Left cardiac atrium (tissue), 4 donors: Measurements from ENCODE around the gene CCDC197. TPM values are rescaled to one million over a fixed set of nuclear protein-coding genes. Genes with fewer than 3 reads are reported as not detected.

Source experiments
- ATAC-seq, 2 donors: fragments of 200-7000 bp; cut with Tn5 transposase; one replicate each; pipeline ENCODE4 v1.9.1; 2020; ENCODE audit warnings: mild to moderate bottlenecking in 2 of 2, moderate library complexity in 2 of 2
- DNase-seq: peaks from one replicate; pipeline ENCODE4 v3.0.0-alpha.2; 2020
- intact Hi-C, 2 donors: fragments of 100-400 bp; cut with DNase I; formaldehyde crosslinking; loops; one replicate each; pipeline versions ENCODE4 v1.14.1 to v1.15.1; 2022 to 2023
- total RNA-seq, 2 donors: library from RNA; stranded (reverse); fragmentation: NEBNext Ultra II Directional; extraction: Animal tissue kit (Norgen Biotek cat#: 25700); gene quantifications; one replicate each; pipeline ENCODE4 v1.2.1, GENCODE V29; 2021
- donor health status: DM: no; HTN: yes; CAD: no.
- donor health status: DM: no; HTN: yes; CAD: no; lungs with severe emphysema.
- donor health status: DM: yes; HTN: yes; CAD: no.
- donor health status: Dilated cardiomyopathy.

The CCDC197 gene
- total RNA-seq, 2 donors from 2014 or later: not detected

DNA sequence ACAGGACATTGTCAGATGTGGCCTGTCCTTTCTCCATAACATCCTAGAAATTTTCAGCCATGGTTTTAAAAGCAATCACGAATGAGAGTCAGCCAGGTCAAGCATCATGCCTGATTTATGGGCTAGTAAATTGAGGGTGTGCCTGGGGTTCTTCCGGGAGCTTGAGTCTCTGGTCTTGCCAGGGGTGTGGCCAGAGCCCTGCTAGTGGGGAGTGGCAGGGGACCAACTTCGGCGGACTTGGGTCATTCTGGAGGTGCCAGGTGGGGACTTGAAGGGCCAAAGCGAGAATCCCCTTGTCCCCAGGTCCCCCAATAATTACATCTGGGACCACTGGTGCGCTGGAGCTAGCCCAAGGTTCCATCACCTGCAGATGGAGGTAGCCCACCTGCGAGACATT lies 34.8 kb downstream of the CCDC197 start:
- no peak for ATAC-seq
- no peak for DNase-seq
- intact Hi-C loops: no loop called here

DNA sequence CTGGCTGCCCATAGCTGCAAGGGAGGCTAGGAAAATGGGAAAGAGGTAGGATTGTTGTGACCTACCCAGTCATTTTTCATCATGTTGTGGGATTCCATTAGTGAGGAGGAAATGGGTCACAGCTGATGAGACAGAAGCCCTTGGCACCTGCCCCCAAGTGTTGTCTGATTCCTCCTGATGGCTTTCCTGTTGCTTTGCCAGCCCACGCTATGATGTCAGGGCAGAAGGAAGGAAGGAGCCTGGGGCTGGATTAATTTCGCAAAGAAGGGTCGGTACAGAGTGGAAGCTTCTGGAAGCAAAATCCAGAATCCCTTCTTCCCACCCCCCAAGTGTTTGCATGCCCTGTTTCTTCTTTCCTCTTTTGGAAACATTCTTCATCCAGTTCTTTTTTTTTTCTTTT lies 37.8 kb downstream of the CCDC197 start:
- no peak for DNase-seq
- ATAC-seq: no peak
- intact Hi-C loops: loop anchor here in 1 of 2 donors (5.0 kb wide), 1 partner anchor 102 kb away; no protein-coding TSS in a partner anchor

DNA sequence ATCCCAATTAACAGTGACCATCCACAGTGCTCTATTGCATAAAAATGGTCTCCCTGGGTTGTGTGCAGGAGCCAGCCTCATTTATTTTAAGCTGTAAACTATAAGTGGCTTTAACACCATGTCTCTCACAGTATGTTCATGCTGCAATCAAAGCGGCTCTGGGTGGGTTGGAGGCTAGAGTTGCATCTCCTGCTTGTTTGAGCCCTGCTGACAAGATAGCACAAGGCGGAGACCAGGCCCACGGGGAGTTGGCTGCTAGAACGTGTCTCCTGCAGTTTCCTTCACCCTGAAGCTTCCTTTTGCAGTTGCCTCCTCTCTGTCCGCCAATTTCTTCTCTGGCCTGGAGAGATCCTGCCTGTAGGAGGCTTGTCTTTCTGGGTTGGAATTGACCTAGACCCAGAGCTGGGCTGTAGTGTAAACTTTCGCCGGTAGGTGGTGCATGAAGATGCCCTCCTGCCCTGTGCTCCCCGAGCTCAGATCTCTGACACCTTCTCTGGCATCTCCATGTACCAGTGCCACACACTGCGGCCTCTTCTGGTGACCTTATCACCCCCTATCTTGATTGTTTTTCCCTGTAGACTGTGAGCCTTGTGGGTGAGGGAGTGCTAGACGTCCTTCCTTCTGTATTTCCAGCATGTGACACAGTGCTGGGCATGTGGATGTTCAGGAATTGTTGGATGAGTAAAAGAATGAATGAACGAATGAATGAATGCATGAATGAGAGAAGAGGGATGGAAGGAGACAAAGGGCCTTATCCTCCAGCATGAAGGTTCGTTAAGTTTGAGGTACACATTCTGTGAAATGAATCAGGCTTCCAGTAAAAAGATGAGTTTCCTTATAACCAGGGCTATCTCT lies 39.4 kb downstream of the CCDC197 start:
- ATAC-seq (peak; percentile 90 to 92), DNase-seq (peak; percentile 73)
- intact Hi-C loops: loop anchor here (1.0 to 5.0 kb wide), 3 partner anchors 100 to 144 kb away; no protein-coding TSS in a partner anchor

DNA sequence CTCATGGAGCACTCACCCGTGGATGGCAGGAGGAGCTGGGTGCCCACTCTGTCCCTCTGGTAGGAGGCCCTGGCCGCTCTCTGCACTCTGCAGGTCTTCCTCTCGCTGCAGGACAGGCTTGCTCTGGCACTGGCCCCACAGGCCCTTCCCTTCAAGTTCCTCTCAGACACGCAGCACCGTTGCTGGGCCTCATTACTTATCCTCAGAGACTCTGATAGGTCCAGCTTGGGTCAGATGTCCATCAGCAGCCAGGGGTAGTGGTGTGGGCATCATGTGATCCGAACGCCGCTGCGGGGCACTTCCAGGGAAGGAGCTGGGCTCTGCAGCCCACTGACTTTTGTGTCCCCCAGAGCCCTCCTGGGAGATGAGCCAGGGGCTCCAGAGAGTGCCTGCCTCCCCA lies 40.9 kb downstream of the CCDC197 start:
- intact Hi-C loops: loop anchor here (2.0 to 5.0 kb wide), 2 partner anchors 99 to 143 kb away; no protein-coding TSS in a partner anchor
- no peak for DNase-seq

DNA sequence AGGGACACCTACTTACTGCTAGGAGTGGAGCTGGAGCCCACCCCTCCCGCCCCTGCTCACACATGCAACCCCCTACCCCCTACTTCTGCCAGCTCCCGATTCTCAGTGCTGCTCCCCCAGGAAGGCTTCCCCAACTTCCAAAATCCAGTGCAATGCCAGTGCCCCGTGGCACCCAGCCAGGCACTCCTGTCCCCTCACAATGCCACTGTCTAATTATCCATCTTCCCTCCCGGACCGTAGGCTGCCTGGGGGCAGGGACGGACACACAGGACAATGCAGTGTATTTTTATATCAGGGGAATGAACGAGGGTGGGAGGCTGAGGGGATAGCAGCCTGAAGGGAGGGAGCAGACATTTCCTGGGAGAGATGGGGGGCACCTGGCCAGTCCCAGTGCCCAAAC lies 41.4 kb downstream of the CCDC197 start:
- DNase-seq (no peak), ATAC-seq (no peak)
- intact Hi-C loops: loop anchor here in 1 of 2 donors (5.0 kb wide), 1 partner anchor 99 kb away; no protein-coding TSS in a partner anchor

More for the DNA sequence above, 40.9 kb downstream of the CCDC197 start:
- ATAC-seq: no peak

DNA sequence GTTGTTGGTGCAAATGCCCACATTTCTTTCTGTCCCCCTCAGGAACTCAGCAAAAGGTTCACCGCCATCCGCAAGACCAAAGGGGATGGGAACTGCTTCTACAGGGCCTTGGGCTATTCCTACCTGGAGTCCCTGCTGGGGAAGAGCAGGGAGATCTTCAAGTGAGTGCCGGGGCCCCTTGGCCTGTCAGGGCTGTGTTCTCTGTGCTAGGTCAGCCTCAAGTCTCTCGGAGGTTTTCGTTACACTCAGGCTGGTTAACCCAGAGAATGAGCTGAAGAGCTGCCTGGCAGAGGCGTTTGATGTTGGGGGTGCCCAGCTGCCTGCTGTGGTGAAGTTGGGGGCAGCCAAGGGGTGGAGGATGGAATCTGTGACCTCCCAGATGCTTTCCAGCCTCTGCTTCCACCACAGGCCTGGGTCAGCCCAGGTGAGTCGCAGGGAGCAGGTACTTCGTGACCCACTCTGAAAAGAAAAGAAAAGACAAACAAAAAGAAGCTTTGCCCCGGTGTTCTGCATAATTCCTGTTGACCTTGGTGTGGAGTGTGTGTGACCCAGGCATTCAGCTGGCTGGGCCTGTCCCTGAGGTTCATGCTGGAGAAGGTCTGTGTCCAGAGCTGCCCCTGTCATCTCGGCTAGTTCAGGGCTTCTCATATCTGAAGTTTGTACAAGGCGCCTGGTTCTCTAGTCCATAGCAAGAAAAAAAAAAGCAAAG lies 42.0 kb downstream of the CCDC197 start:
- no peak for ATAC-seq
- intact Hi-C loops: loop anchor here in 1 of 2 donors (5.0 kb wide), 1 partner anchor 98 kb away; no protein-coding TSS in a partner anchor
- no peak for DNase-seq

DNA sequence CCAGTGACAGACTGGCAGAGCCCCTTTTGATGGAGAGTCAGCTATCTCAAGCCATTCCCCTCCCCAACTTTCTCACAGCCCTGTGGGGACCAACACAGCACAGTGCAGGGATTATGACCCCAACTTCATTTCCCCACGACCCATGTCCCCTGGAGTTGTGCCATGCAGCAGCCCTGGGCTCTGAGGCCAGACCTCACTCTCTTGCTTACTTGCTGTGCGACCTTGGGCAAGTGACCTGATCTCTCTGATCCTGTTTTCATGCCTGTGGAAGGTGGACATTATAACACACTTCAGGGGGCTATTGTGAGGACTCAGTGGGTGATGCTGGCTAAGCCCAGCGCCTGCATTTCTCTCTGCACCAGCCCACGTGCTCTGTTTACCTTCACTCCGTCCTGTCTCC lies 43.1 kb downstream of the CCDC197 start:
- intact Hi-C loops: no loop called here

DNA sequence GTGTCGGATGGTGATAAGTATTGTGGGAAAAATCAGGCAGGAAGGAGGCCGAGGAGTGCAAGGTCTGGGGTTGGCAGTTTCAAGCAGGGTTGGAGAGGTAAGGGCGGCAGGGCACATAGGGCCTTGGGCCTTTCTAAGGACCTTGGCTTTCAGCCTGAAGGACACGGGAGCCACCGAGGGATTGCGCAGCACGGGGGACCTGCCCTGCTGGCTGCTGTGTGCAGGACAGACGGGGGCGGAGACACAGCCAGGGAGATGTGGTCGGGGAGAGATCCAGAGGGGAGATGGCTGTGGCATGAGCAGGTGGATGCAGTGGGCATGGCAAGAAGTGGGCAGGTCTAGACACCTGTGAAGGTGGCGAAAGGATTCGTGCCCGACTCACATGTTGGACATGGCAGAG lies 43.7 kb downstream of the CCDC197 start:
- intact Hi-C loops: no loop called here
- ATAC-seq (no peak), DNase-seq (no peak)

More for the DNA sequence above, 43.1 kb downstream of the CCDC197 start:
- ATAC-seq (no peak), DNase-seq (no peak)

DNA sequence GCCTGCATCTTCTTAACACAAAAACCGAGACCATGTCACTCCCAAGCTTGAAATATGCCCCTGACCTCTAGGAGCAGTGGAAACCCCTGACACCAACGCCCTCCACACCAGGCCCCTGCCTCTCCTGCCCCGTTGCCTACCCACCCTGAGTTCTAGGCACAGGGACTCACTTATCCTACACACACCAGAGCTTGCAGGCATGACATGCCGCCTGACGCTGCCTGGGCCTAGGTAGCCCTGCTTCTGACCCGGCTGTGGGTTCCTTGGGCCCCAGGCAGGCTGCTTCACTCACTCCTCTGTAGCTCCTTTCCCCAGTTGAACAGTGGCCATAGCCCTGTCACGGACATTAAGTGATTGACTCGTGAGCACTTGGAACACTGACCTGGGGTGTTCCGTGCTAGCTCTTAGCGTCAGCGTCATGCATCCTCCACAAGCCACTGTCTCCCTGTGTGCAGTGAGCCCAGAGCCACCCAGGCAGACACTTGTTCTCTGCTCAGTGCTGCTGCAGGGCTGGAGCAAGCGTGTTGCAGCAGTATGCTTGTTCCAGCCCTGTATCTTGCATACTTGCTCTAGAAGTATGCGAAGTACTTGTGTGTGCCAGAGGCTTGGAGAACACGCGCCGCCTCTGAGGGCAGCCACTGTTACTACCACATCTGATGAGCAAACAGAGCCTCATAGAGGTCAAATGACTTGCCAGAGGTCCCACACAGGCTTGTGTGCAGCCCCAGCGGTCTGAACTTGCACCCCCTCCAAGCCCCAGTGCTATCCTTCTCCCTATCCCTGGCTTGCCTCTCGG lies 44.6 kb downstream of the CCDC197 start:
- DNase-seq (peak; percentile 48), ATAC-seq (peak; percentile 77 to 80)
- intact Hi-C loops: no loop called here

DNA sequence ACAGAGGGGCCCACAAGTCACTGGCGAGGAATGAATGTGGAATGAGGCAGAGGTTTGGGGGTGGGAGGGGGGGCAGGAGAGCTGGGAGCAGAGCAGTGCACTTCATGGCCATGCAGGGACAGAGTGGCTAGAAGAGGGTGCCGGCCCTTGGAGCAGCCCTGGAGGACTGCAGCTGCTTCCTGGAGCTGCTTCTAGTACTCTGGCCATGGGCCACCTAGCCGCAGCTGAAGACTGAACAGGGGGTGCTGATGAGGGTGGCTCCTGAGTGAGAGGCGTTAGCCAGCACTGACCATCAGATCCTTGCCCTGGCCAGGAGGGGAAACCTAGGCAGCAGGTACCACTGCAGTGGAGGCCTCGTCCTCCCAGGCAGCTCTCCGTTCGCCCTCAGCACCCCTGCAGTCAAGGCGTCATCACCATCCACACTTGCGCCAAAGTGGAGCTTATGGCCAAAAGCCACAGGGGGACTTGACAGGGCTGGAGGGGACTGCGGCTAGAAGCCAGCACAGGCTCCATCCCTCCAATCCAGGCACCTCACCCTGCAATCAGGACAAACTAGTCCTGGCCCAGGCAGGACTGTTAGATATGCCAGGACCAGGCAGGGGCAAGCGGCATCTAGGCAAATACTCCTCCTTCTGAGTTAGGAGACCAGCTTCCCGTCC lies 45.5 kb downstream of the CCDC197 start:
- intact Hi-C loops: no loop called here
- ATAC-seq: peak; percentile 18 to 43
- DNase-seq: no peak

DNA sequence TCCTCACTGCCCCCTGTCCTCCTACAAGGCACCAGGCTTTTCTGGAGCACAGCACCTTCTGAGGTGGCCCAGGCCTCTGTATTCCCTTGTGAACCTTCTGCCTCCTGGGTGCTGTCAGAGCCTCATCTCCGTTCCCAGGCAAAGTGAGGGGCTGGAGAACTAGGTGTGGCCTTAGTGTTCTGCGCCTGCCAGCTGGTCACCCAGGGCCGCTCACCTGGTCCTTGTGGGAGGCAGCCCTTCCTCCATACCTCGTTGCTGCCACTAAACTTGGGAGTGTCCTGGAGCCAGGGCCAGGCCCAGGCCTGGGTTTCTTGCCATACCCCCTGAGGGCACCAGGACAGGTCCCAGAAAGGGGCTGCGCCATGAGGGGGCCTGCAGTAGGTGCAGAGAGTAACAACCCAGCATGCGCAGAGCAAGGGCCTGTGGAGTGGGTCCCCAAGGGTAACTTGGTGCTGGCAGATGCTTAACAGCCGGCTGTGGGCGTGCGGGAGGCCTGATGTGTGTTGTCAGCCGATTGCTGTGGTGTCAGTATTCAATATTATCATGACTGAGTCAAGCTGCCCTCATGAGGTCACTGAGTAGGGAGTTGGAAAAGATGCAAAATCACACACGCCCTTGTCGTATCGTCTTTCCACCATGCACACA lies 46.1 kb downstream of the CCDC197 start:
- intact Hi-C loops: no loop called here
- DNase-seq (no peak), ATAC-seq (peak in 1 of 2 donors; percentile 16)

DNA sequence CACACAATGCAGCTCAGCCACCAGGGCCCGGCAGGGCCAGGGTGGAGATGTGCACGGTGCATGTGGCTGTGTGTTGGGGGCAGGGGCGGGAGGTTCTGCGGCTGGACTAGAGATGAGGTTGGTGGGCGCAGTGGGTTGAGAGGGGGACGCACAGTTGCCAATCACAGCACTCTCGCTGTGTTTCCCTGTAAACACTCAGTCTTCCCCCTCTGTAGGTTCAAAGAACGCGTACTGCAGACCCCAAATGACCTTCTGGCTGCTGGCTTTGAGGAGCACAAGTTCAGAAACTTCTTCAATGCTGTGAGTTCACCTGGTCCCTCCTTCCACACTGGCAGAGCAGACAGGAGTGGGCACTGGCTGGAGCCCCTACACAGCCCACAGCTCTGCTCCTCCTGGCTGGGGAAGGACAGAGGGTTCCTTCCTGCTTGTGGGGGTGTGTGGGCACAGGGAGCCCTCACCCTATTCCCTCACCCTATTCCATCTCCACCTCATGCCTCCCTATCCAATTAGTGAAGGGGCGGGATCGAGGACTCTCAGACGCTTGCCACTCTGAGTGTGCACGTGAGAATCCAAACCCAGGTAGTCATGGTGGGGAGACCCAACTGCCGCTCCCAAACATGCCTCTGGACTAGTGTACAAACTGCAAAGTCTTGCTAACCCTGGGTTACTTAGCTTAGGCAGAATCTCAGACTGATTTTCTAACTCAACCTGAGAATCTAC lies 46.8 kb downstream of the CCDC197 start:
- intact Hi-C loops: no loop called here
- no peak for DNase-seq
- no peak for ATAC-seq

DNA sequence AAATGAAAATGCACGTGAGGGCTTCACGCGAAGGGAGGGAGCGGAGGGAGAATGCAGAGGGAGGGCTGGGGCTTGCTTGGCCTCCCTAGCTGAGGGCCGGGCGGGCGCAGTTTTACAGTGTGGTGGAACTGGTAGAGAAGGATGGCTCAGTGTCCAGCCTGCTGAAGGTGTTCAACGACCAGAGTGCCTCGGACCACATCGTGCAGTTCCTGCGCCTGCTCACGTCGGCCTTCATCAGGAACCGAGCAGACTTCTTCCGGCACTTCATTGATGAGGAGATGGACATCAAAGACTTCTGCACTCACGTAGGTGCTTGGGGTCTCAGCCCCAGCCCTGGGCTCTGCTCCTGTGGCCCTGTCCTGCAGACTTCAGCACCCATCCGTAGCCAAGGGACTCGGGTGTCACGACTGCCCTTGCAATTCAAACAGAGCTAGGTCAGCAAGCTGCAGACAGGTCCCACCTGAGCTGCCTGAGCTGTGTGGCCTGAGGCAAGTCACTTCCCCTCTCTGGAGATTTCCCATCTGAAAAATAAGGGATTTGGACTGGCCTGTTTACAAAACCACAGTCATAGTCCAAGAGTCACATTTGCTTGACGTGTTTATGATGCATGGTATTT lies 47.5 kb downstream of the CCDC197 start:
- intact Hi-C loops: no loop called here
- DNase-seq: no peak
- ATAC-seq: no peak

DNA sequence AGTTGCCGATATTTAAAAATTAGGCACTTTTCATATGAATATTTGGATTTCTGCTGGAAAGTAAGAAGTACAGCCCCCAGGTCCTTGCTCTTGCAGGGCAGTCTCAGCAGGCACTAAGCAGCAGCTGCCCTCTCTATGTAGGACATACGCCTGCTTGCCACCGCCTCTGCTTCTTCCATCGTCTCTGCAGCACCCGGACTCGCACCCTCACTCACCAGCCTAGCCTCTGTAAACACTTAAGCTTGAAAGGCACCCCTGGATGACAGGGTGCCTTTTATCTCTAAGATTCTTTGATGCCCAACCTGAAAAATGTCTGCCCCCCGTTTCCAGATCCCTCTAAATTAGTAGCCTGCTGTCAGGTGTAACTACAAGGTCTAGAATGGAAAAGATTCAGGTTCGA lies 48.0 kb downstream of the CCDC197 start:
- DNase-seq (no peak), ATAC-seq (no peak)
- intact Hi-C loops: no loop called here

DNA sequence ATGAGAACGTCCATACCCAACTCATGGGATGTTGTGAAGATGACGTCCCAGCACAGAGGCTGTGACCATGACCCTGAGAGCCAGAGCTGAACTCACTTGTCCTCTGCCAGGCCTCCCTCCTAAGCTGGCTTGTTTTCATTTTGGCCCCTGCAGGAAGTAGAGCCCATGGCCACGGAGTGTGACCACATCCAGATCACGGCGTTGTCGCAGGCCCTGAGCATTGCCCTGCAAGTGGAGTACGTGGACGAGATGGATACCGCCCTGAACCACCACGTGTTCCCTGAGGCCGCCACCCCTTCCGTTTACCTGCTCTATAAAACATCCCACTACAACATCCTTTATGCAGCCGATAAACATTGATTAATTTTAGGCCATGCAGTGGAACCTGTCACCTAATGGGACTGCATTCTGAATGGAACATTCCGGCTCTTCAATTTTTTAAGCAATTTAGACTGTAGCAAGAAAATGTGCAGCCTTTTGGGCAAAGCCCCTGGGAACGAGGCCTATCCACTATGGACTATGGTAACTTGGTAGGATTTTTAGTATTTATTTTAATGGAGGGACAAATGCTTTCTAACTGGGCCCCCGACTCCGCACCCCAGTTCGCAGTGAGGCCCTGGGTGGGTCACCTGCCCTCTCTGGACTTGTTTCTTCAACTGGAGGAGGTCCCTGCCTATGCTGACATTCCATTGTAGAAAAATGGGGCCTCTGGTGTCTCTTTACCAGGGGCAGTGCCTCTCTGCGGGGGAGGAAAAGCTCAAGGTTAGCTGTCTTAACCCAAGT lies 48.7 kb downstream of the CCDC197 start:
- DNase-seq: no peak
- intact Hi-C loops: no loop called here
- ATAC-seq: no peak

DNA sequence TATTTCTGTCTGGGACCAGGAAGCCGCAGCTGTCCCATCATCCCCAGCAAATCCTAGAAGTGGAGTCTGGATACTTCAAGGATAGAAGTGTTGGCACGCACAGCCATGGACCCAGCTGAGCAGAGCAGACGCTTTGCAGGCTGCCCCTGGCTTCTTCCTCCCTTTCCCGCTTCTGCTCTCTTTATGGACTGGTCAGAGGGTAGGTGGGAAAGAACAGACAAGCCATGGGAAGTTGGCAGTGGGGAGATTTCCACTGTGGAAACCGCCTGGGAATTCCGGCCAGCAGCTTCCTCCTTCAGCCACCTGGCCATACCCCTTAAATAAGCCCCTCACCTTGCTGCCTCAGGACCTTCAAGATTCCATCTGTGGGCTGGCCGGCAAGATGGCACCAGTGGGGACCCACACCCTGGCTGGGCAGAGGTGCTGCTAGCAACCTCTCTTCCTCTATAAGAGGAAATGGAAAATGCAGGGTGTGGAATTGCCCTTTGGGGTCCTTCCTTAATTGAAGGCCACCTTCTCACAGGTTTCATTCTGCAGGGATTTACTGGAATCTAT lies 49.7 kb downstream of the CCDC197 start:
- DNase-seq: no peak
- ATAC-seq: no peak
- intact Hi-C loops: no loop called here
